ENCODE measurements around the gene CSMD2. TPM values are rescaled to one million over a fixed set of nuclear protein-coding genes. Genes with fewer than 3 reads are reported as not detected.

CSMD2 gene
- total and polyA plus RNA-seq, 2 donors from 2014 or later, result 0.47 TPM; not detected in 1

DNA sequence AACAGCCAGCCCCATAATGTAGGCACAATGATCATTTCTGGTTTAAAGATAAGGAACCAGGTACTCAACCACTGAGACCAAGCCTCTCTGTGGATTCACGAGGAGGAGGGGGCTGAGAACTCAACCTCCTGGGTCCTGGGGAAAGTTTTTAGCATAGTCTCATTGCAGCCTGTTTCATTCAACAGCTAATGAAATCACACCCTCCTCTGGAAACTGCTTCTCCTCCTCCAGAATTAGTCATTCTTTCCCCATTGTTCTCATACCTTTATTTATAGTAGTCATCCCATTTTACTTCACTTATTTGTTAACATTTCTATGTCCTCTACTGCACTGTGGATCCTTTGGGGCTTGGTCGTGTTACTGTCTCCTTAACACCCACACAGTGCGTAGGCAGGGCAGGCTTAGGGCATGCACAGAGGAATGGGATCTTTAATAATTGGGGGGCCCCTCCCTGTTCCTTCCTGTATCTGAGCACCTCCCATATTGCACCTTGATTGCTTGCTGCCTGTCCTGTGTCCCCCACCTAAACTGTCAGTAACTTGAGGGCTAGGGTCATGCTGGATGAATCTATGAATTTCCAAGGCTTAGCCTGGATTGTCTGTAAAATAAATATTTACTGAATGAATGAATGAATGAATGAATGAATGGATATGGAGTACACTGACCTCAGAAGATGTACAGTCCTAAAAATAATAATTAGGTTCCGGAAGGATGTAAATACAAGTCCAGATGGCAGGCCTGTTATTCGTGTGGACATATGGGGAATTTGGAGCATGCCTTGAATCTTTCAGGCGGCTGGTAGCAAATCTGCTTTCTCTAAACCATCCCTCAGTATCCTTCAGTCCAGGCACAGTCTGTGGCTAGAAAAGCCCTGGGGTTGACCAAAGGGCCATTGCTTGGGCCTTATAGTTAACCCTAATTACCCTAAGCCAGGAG lies 455.0 kb downstream of the CSMD2 start:
- no peaks in the 10 kb centered on the region for H3K4me1 ChIP-seq (ENCODE audit: control insufficient read depth in 2 of 3, insufficient read depth in 2 of 3, low read depth in 1 of 3, low read length in 3 of 3)
- no peaks in the 10 kb centered on the region for H3K27me3 ChIP-seq (ENCODE audit: control insufficient read depth, insufficient read depth, low read length)
- H3K9ac ChIP-seq (ENCODE audit: low read length in 3 of 3), result no peak overlapping the region
- DNase-seq, result no peak
- FAIRE-seq, result no peak
- no peak overlapping the region for H3K27ac ChIP-seq (ENCODE audit: low read depth in 2 of 2, low read length in 2 of 2)
- H3K4me3 ChIP-seq (ENCODE audit: low read length in 3 of 3), result no peak overlapping the region
- no peaks in the 10 kb centered on the region for H3K9me3 ChIP-seq (ENCODE audit: control insufficient read depth in 2 of 3, insufficient read depth in 1 of 3, low read length in 3 of 3)
- intact Hi-C loops (cut with DNase I), result no loop called here
- H3K36me3 ChIP-seq (ENCODE audit: control insufficient read depth in 2 of 3, insufficient read depth in 3 of 3, low read length in 3 of 3), result no peaks in the 10 kb centered on the region
- TF ChIP-seq, protein P1, sequence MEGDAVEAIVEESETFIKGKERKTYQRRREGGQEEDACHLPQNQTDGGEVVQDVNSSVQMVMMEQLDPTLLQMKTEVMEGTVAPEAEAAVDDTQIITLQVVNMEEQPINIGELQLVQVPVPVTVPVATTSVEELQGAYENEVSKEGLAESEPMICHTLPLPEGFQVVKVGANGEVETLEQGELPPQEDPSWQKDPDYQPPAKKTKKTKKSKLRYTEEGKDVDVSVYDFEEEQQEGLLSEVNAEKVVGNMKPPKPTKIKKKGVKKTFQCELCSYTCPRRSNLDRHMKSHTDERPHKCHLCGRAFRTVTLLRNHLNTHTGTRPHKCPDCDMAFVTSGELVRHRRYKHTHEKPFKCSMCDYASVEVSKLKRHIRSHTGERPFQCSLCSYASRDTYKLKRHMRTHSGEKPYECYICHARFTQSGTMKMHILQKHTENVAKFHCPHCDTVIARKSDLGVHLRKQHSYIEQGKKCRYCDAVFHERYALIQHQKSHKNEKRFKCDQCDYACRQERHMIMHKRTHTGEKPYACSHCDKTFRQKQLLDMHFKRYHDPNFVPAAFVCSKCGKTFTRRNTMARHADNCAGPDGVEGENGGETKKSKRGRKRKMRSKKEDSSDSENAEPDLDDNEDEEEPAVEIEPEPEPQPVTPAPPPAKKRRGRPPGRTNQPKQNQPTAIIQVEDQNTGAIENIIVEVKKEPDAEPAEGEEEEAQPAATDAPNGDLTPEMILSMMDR (IDR thresholded peaks at IDR 0.05; ENCODE audit: borderline replicate concordance, extremely low read depth, insufficient read depth), result no peak

DNA sequence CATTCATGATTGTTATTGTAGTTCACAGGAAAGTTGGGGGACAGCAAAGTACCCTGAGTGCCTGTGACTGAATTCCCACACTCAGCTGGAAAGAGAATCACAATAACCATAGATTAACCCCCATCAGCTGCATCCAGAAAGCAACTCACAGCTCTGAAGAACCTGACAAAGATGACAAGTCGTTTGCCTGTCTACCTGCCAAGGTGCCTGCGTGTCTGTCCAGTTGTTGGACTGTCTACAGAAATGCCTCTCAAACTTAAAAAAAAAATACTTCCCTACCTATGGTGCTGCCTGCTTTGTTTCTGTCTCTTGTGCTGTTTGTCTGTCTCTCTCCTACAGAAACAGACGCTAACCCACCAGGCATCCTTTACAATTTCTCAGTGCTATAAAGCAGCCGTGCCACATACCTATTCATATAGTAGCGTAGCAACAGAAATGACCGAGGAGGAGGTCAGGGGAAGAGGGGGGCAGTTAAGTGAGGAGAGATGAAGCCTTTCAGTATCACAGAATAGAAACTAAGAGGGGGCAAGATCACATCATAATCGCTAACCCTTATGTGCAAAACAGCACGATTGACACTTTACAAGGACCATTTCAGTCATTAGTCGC lies 455.8 kb downstream of the CSMD2 start:
- no peaks in the 10 kb centered on the region for H3K27me3 ChIP-seq (ENCODE audit: control insufficient read depth, insufficient read depth, low read length)
- H3K27ac ChIP-seq (ENCODE audit: low read depth in 2 of 2, low read length in 2 of 2), result no peak overlapping the region
- H3K36me3 ChIP-seq (ENCODE audit: control insufficient read depth in 2 of 3, insufficient read depth in 3 of 3, low read length in 3 of 3), result no peaks in the 10 kb centered on the region
- intact Hi-C loops (cut with DNase I), result no loop called here
- H3K4me1 ChIP-seq (ENCODE audit: control insufficient read depth in 2 of 3, insufficient read depth in 2 of 3, low read depth in 1 of 3, low read length in 3 of 3), result no peaks in the 10 kb centered on the region
- H3K4me3 ChIP-seq (ENCODE audit: low read length in 3 of 3), result no peak overlapping the region
- no peak overlapping the region for H3K9ac ChIP-seq (ENCODE audit: low read length in 3 of 3)
- H3K9me3 ChIP-seq (ENCODE audit: control insufficient read depth in 2 of 3, insufficient read depth in 1 of 3, low read length in 3 of 3), result no peaks in the 10 kb centered on the region
- TF ChIP-seq, protein P1 (IDR thresholded peaks at IDR 0.05; ENCODE audit: borderline replicate concordance, extremely low read depth, insufficient read depth), result no peak
- no peak for FAIRE-seq
- DNase-seq, result no peak

DNA sequence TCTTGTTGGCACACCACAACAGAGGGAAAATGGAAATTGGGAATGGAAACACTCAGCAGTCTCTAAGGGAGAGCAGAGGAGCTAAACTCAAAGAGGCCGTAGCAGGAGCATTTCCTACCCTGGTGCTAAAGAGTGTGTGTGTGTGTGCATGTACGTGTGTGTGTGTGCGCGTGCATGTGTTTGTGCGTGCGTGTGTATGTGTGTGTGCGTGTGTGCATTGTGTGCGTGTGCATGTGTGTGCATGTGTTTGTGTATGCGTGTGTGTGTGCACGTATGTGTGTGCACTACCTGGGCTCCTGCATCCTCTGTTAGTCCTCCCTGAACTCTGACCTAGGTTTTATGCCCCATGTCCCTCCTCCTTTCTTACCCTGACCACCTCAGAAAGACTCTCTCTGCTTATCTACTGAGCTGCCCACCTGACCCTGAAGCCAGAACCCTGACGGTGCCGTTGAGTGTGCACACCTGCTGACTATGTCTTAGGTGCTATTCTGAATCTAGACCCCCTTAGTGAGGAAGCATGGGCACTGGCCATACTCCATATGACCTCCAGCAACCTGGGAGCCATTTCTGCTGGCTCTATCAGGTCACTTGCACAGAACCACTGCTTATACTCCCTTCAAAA lies 458.3 kb downstream of the CSMD2 start:
- H3K36me3 ChIP-seq (ENCODE audit: control insufficient read depth in 2 of 3, insufficient read depth in 3 of 3, low read length in 3 of 3), result no peaks in the 10 kb centered on the region
- no peak for DNase-seq
- no peak overlapping the region for H3K27ac ChIP-seq (ENCODE audit: low read depth in 2 of 2, low read length in 2 of 2)
- no peak for FAIRE-seq
- TF ChIP-seq, protein P1 (IDR thresholded peaks at IDR 0.05; ENCODE audit: borderline replicate concordance, extremely low read depth, insufficient read depth), result no peak
- no peak overlapping the region for H3K4me3 ChIP-seq (ENCODE audit: low read length in 3 of 3)
- H3K4me1 ChIP-seq (ENCODE audit: control insufficient read depth in 2 of 3, insufficient read depth in 2 of 3, low read depth in 1 of 3, low read length in 3 of 3), result no peaks in the 10 kb centered on the region
- intact Hi-C loops (cut with DNase I), result no loop called here
- no peaks in the 10 kb centered on the region for H3K9me3 ChIP-seq (ENCODE audit: control insufficient read depth in 2 of 3, insufficient read depth in 1 of 3, low read length in 3 of 3)
- H3K9ac ChIP-seq (ENCODE audit: low read length in 3 of 3), result no peak overlapping the region
- H3K27me3 ChIP-seq (ENCODE audit: control insufficient read depth, insufficient read depth, low read length), result no peaks in the 10 kb centered on the region

All from kidney (tissue), 14 donors.